BLaER1 (cell line): ENCODE measurements around the gene MEGF11.

Experiments
- H3K27ac ChIP-seq: shearing (Covaris generic); formaldehyde crosslinking; 2 replicates; pipeline ENCODE4 v1.8.1; 2022
- H3K27me3 ChIP-seq: shearing (Covaris generic); formaldehyde crosslinking; 2 replicates; pipeline ENCODE4 v1.8.1; 2022
- H3K36me3 ChIP-seq: shearing (Covaris generic); formaldehyde crosslinking; 2 replicates; pipeline ENCODE4 v1.8.1; 2022
- H3K4me1 ChIP-seq: shearing (Covaris generic); formaldehyde crosslinking; 2 replicates; pipeline ENCODE4 v1.8.1; 2022
- H3K4me2 ChIP-seq: shearing (Covaris generic); formaldehyde crosslinking; 2 replicates; pipeline ENCODE4 v1.8.1; 2022
- H3K4me3 ChIP-seq: shearing (Covaris generic); formaldehyde crosslinking; 2 replicates; pipeline ENCODE4 v1.8.1; 2022
- H3K9ac ChIP-seq: shearing (Covaris generic); formaldehyde crosslinking; 2 replicates; pipeline ENCODE4 v1.8.1; 2022
- H3K9me3 ChIP-seq: shearing (Covaris generic); formaldehyde crosslinking; 2 replicates; pipeline ENCODE4 v1.8.1; 2022
- H4K20me1 ChIP-seq: shearing (Covaris generic); formaldehyde crosslinking; 2 replicates; pipeline ENCODE4 v1.8.1; 2022
- Cebpa-rat ChIP-seq: shearing (Covaris generic); IDR thresholded peaks from 2 replicates; pipeline ENCODE4 v1.8.1; 2022

Gene MEGF11

GRCh38 chr15:66291816-66292570 is 38.4 kb upstream of the MEGF11 start:
- H3K4me3 ChIP-seq, result peak overlapping the region; percentile 77
- peak overlapping the region; percentile 98; the same call in 1 of the 2 replicates for H3K27ac ChIP-seq
- peak overlapping the region; percentile 95; the same call in 1 of the 2 replicates for H3K9ac ChIP-seq
- peaks cover 52% of the 10 kb centered on the region for H3K4me1 ChIP-seq
- no peaks in the 10 kb centered on the region for H4K20me1 ChIP-seq
- H3K4me2 ChIP-seq, result peak overlapping the region; percentile 94
- H3K27me3 ChIP-seq, result no peaks in the 10 kb centered on the region
- no peaks in the 10 kb centered on the region for H3K9me3 ChIP-seq
- H3K36me3 ChIP-seq, result peaks cover 8% of the 10 kb centered on the region
- no peak for TF ChIP-seq Cebpa-rat

- Histone ChIP-seq H3K36me3 (no peaks in the 10 kb centered on the region), H4K20me1 (no peaks in the 10 kb centered on the region), H3K9me3 (no peaks in the 10 kb centered on the region), H3K27ac (no peak overlapping the region), H3K4me1 (peaks cover 54% of the 10 kb centered on the region), H3K27me3 (no peaks in the 10 kb centered on the region), H3K4me3 (no peak overlapping the region), H3K9ac (no peak overlapping the region), H3K4me2 (peak overlapping the region; percentile 61)
- no peak for TF ChIP-seq Cebpa-rat
Measured at GRCh38 chr15:66290518-66290917, 37.0 kb upstream of the MEGF11 start.

- Histone ChIP-seq H3K4me3 (no peak overlapping the region), H3K9ac (no peak overlapping the region), H3K9me3 (no peaks in the 10 kb centered on the region), H3K36me3 (no peaks in the 10 kb centered on the region), H4K20me1 (no peaks in the 10 kb centered on the region), H3K4me1 (peaks cover 52% of the 10 kb centered on the region), H3K4me2 (peak overlapping the region; percentile 61), H3K27ac (no peak overlapping the region), H3K27me3 (no peaks in the 10 kb centered on the region)
- TF ChIP-seq Cebpa-rat, result no peak
Measured at GRCh38 chr15:66290007-66290406, 36.5 kb upstream of the MEGF11 start.

GRCh38 chr15:66288551-66289185 is 35.1 kb upstream of the MEGF11 start:
- Histone ChIP-seq H3K27me3 (no peaks in the 10 kb centered on the region), H3K4me1 (peaks cover 43% of the 10 kb centered on the region), H4K20me1 (no peaks in the 10 kb centered on the region), H3K27ac (no peak overlapping the region), H3K9ac (no peak overlapping the region), H3K4me2 (no peak overlapping the region), H3K4me3 (no peak overlapping the region), H3K36me3 (no peaks in the 10 kb centered on the region), H3K9me3 (no peaks in the 10 kb centered on the region)
- no peak for TF ChIP-seq Cebpa-rat

- Histone ChIP-seq H4K20me1 (no peaks in the 10 kb centered on the region), H3K27me3 (no peaks in the 10 kb centered on the region), H3K4me3 (no peak overlapping the region), H3K4me1 (peaks cover 43% of the 10 kb centered on the region), H3K9me3 (no peaks in the 10 kb centered on the region), H3K4me2 (no peak overlapping the region), H3K9ac (no peak overlapping the region), H3K36me3 (no peaks in the 10 kb centered on the region), H3K27ac (no peak overlapping the region)
- TF ChIP-seq Cebpa-rat, result no peak
Measured at GRCh38 chr15:66288093-66288492, 34.5 kb upstream of the MEGF11 start.

- Histone ChIP-seq H4K20me1 (no peaks in the 10 kb centered on the region), H3K4me2 (no peak overlapping the region), H3K4me1 (peaks cover 39% of the 10 kb centered on the region), H3K9ac (no peak overlapping the region), H3K27ac (no peak overlapping the region), H3K9me3 (no peaks in the 10 kb centered on the region), H3K4me3 (no peak overlapping the region), H3K27me3 (no peaks in the 10 kb centered on the region), H3K36me3 (no peaks in the 10 kb centered on the region)
- no peak for TF ChIP-seq Cebpa-rat
Measured at GRCh38 chr15:66287461-66288057, 34.0 kb upstream of the MEGF11 start.

GRCh38 chr15:66285533-66286280 is 32.2 kb upstream of the MEGF11 start:
- Histone ChIP-seq H4K20me1 (no peaks in the 10 kb centered on the region), H3K36me3 (no peaks in the 10 kb centered on the region), H3K4me1 (peaks cover 23% of the 10 kb centered on the region), H3K27ac (no peak overlapping the region), H3K9ac (peak overlapping the region; percentile 28; the same call in 1 of the 2 replicates), H3K9me3 (no peaks in the 10 kb centered on the region), H3K4me2 (peak overlapping the region; percentile 43), H3K4me3 (no peak overlapping the region), H3K27me3 (no peaks in the 10 kb centered on the region)
- TF ChIP-seq Cebpa-rat, result no peak

GRCh38 chr15:66284271-66284670 is 30.7 kb upstream of the MEGF11 start:
- Histone ChIP-seq H3K36me3 (no peaks in the 10 kb centered on the region), H4K20me1 (no peaks in the 10 kb centered on the region), H3K9ac (no peak overlapping the region), H3K27me3 (no peaks in the 10 kb centered on the region), H3K27ac (no peak overlapping the region), H3K4me3 (no peak overlapping the region), H3K4me2 (no peak overlapping the region), H3K9me3 (no peaks in the 10 kb centered on the region), H3K4me1 (peaks cover 10% of the 10 kb centered on the region)
- no peak for TF ChIP-seq Cebpa-rat

- TF ChIP-seq Cebpa-rat, result no peak
Measured at GRCh38 chr15:66278671-66279070, 25.1 kb upstream of the MEGF11 start.

More at GRCh38 chr15:66278671-66279070, 25.1 kb upstream of the MEGF11 start:
- H3K9ac ChIP-seq, result no peak overlapping the region
- H4K20me1 ChIP-seq, result no peaks in the 10 kb centered on the region
- H3K4me2 ChIP-seq, result no peak overlapping the region
- H3K4me3 ChIP-seq, result no peak overlapping the region
- no peaks in the 10 kb centered on the region for H3K36me3 ChIP-seq
- no peaks in the 10 kb centered on the region for H3K27me3 ChIP-seq
- no peak overlapping the region for H3K27ac ChIP-seq
- H3K9me3 ChIP-seq, result peaks cover 10% of the 10 kb centered on the region; the same call in 1 of the 2 replicates
- peaks cover 4% of the 10 kb centered on the region for H3K4me1 ChIP-seq
